ENCODE results near the gene HCN3.
"Not testable (repeated sequence)": the region's sequence is repeated elsewhere in the genome, so short reads cannot be mapped to it uniquely, and the experiment has no call there.

DNA sequence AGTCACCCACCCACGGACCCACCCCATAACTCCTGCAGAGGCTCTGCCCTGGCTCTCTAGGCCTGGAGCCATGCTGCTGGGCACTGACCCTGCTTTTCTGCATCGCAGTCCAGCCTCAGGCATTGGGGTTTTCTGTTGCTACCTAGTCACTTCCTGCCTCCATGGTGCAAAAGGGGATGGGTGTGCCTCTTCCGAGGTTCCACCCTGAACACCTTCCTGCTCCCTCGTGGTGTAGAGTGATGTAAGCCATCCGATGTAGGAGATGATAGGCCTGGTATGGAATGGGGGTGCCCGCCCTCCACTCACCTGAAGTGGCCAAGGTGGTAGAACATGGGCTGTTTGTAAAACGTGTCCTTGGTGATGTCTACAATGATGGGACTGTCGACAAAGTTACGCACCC is 41.9 kb upstream of the HCN3 start:
- not testable (repeated sequence) for TF ChIP-seq POLR2AphosphoS5 (IDR thresholded peaks at IDR 0.05; ENCODE audit: low read depth, low read length); POLR2A (IDR thresholded peaks at IDR 0.05; ENCODE audit: low read depth, low read length); TAF1 (IDR thresholded peaks at IDR 0.05; ENCODE audit: borderline replicate concordance, low read depth, low read length)

Data from GM12892 (cell line).